Measurements from ENCODE around the gene CSNK1G2.

GRCh38 chr19:1944088-1944915 lies 3.3 kb downstream of the CSNK1G2 start:
- no peak for TF ChIP-seq CTCF (IDR thresholded peaks at IDR 0.05)
- TF ChIP-seq POLR2A (IDR thresholded peaks at IDR 0.05), result no peak

Data from Peyer's patch (tissue), 4 donors.